AG09319 (cell line): ENCODE results near the gene NPHS1.
"Not testable (repeated sequence)": the region's sequence is repeated elsewhere in the genome, so short reads cannot be mapped to it uniquely, and the experiment has no call there.

Experiments
- DNase-seq: peaks from one replicate; pipeline ENCODE4 v3.0.0-alpha.2; 2010; ENCODE audit warnings: low read depth; ENCODE audit errors: extremely low read depth
- CTCF ChIP-seq: IDR thresholded peaks from 2 replicates; pipeline ENCODE4 v1.5.1; 2011; ENCODE audit warnings: low read depth, mild to moderate bottlenecking, inconsistent platforms, low read length, moderate library complexity

Gene NPHS1

GRCh38 chr19:35895911-35896642, 43.8 kb upstream of the NPHS1 start:
- no peak for TF ChIP-seq CTCF
- no peak for DNase-seq

DNA sequence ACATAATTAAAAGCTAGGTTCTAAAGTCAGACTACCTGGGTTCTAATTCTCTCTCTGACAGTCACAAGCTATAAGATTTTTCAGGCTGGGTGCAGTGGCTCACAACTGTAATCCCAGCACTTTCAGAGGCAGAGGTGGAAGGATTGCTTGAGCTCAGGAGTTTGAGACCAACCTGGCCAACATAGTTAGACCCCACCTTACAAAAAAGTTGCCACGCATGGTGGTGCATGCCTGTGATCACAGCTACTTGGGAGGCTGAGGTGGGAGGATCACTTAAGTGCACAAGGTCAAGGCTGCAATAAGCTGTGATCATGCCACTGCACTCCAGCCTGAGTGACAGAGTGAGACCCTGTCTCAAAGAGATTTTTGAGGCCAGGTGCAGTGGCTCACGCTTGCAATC, 42.0 kb upstream of the NPHS1 start:
- no peak for TF ChIP-seq CTCF
- DNase-seq: no peak

GRCh38 chr19:35891819-35892218, 39.5 kb upstream of the NPHS1 start:
- not testable (repeated sequence) for DNase-seq

DNA sequence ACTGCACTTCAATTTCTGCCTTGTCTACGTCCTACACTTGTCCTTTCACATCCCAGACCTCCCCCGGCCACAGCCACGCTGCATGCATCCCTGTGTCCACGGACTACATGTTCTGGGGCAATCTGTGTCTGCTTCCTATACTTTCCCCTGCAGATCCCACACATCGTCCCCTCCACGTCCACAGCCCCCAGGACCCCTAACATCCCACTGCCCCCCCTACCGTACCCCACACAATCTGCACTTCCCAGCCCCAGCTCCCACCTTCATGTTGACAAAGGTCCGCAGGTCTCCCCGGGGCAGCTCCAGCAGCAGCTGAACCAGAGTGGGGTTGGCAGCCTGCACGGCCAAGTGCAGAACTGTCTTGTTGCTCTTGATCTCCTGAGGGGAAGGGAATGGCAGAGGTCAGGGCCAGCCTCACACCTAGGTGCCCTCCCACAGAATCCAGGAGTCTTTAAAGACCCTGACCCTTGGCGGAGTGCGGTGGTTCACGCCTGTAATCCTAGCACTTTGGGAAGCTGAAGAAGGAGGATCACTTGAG, 37.9 kb upstream of the NPHS1 start:
- no peak for TF ChIP-seq CTCF
- no peak for DNase-seq

DNA sequence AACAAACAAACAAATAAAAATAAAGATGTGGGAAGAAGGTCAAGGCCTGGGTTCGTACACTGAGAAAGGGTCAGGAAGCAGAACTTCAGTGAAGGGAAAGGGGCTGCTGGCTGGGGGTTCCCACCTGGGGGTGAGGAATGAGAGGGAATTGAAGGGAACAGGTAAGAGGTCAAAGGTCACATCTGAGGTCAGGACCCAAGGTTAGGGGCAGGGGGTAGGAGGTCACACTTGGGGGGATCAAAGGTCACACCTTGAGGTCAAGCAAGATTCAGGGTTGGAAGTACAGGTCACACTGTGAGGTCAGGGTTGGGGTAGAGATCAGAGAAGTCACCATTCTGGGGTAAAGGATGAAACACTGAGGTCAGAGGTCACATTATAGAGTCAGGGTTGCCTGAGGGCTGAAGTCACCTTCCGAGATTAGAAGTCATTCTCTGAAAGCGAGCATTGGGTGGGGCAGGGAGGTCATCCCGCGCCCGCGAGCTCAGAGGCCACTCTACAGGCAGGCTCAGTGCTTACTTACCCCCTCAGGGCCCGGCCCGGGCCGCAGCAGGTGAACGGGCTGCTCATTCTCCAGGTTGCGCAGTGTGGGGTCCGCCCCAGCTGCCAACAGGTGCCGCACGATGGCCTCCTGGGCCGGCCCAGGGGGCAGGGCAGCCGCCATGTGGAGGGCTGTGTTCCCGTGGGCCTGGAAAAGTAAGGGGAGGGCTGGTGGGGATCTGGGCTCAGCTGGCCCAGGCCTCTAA, 37.2 kb upstream of the NPHS1 start:
- DNase-seq: no peak
- no peak for TF ChIP-seq CTCF

- no peak for TF ChIP-seq CTCF
- DNase-seq: no peak
Observed at GRCh38 chr19:35888398-35888797, 36.1 kb upstream of the NPHS1 start.

- DNase-seq: no peak
- no peak for TF ChIP-seq CTCF
Observed at GRCh38 chr19:35887197-35887596, 34.9 kb upstream of the NPHS1 start.
